Stimulated activated memory B cell treated with anti-CD40 and anti-IgM and Interleukin-4, amounts not matched to agents 10 μg/mL and 1 μg/mL and 100 μg/mL, for 72 hours (primary cell): ENCODE measurements around the gene ENO3.
"Not testable (repeated sequence)": the region's sequence is repeated elsewhere in the genome, so short reads cannot be mapped to it uniquely, and the experiment has no call there.

Experiments used
- ATAC-seq: fragments of 150-1000 bp; cut with Tn5 transposase; 2 replicates; pipeline ENCODE4 v1.10.0; 2021
- H3K27ac Mint-ChIP-seq: one replicate; pipeline ENCODE4 v1.8.0; 2022; ENCODE audit warnings: mild to moderate bottlenecking, mixed read lengths
- H3K27me3 Mint-ChIP-seq: one replicate; pipeline ENCODE4 v1.8.0; 2022; ENCODE audit warnings: mixed read lengths
- H3K36me3 Mint-ChIP-seq: one replicate; pipeline ENCODE4 v1.8.0; 2022; ENCODE audit warnings: mixed read lengths
- H3K4me1 Mint-ChIP-seq: one replicate; pipeline ENCODE4 v1.8.0; 2022; ENCODE audit warnings: mixed read lengths
- H3K4me3 Mint-ChIP-seq: one replicate; pipeline ENCODE4 v1.8.0; 2022; ENCODE audit warnings: mild to moderate bottlenecking, moderate library complexity, mixed read lengths
- H3K9me3 Mint-ChIP-seq: one replicate; pipeline ENCODE4 v1.8.0; 2022; ENCODE audit warnings: mixed read lengths

ENO3 gene

GRCh38 chr17:4950746-4951204 is at the start of gene ENO3:
TSS of gene ENO3 (plus strand) at chr17:4951119. CDS start at chr17:4951830, 711 bp downstream.
- peaks cover 39% of the 10 kb centered on the region for H3K4me1 Mint-ChIP-seq
- peak within 1 kb of the TSS; percentile 87 for H3K4me3 Mint-ChIP-seq
- H3K27me3 Mint-ChIP-seq: no peaks in the 10 kb centered on the region
- no peaks in the 10 kb centered on the region for H3K9me3 Mint-ChIP-seq
- peaks cover 22% of the 10 kb centered on the region for H3K36me3 Mint-ChIP-seq
- no peak for ATAC-seq
- peak within 1 kb of the TSS; percentile 92 for H3K27ac Mint-ChIP-seq

DNA sequence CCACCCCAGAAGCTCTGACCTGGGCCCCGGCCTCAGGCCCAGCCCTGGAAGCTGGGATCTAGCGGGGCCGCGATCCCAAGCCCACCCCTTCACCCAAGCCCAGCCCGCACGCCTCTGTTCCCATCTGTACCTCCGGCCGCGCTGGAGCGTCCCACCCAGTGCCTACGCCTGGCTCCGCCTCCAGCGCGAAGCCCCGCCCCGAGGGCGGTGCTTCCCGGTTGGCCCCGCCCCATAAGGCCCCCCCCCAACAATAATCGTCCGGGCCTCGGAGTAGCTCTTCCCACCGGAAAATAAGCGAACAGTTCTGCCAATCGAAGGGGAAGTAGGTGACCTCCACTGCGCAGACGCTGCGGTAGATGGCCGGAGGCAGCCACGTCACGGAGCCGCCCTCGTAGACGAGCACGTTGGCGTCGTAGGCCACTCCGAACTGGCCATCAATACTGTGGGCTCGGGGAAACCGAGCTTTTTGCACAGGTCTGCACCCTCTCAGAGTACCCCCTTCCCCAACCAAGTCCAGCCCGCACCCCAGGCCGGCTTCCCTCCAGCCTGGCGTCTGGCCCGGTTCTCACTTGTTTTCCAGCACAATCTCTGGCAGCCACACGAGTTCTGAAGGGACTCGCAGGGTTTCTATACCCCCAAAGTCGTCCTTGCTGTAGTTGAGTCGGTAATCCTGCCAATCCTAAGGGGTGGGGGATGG is 49.1 kb upstream of the ENO3 start:
- Mint-ChIP-seq H3K36me3 (peaks cover 17% of the 10 kb centered on the region), H3K9me3 (no peaks in the 10 kb centered on the region), H3K27ac (peak overlapping the region; percentile 9), H3K27me3 (peaks cover 10% of the 10 kb centered on the region), H3K4me3 (peak overlapping the region; percentile 90), H3K4me1 (peaks cover 48% of the 10 kb centered on the region)
- no peak for ATAC-seq

- Mint-ChIP-seq H3K27ac (peak overlapping the region; percentile 9), H3K4me3 (no peak overlapping the region), H3K36me3 (peaks cover 10% of the 10 kb centered on the region), H3K9me3 (no peaks in the 10 kb centered on the region), H3K4me1 (peaks cover 48% of the 10 kb centered on the region), H3K27me3 (peaks cover 10% of the 10 kb centered on the region)
- ATAC-seq: no peak
Observed at GRCh38 chr17:4902540-4902939, 48.4 kb upstream of the ENO3 start.

- Mint-ChIP-seq H3K4me3 (peak within 1 kb of the TSS; percentile 4), H3K4me1 (peaks cover 44% of the 10 kb centered on the region), H3K27me3 (peaks cover 10% of the 10 kb centered on the region), H3K36me3 (peaks cover 3% of the 10 kb centered on the region), H3K9me3 (no peaks in the 10 kb centered on the region), H3K27ac (peak within 1 kb of the TSS; percentile 9)
- ATAC-seq: peak; percentile 64
Observed at GRCh38 chr17:4903051-4903818, 47.7 kb upstream of the ENO3 start, which contains the start of gene CHRNE. TSS of gene CHRNE (minus strand) at chr17:4903098. CDS start at chr17:4903063, 35 bp downstream.

- not testable (repeated sequence) for ATAC-seq, H3K27ac Mint-ChIP-seq, H3K4me3 Mint-ChIP-seq, H3K36me3 Mint-ChIP-seq, H3K9me3 Mint-ChIP-seq
- H3K27me3 Mint-ChIP-seq: peaks cover 11% of the 10 kb centered on the region
- H3K4me1 Mint-ChIP-seq: peaks cover 20% of the 10 kb centered on the region
Observed at GRCh38 chr17:4906642-4907041, 44.3 kb upstream of the ENO3 start.

DNA sequence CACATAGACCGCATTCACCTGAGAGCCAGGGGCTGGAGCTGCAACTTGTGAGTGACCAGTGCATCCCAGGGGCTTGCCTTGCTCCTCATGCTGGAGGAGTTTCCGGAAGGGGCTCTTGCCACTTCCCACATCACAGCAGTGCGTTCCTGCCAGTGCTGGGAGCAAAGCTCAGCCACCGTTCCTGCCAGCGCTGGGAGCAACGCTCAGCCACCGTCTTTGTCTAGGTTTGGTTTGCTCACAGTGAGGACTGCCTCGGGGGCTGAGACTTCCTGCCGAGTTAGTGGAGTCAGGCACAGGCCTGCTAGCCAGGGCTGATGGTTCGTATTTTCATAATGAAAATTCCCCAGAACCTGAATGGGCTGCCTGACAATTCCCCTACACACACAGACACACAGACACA is 42.6 kb upstream of the ENO3 start:
- peaks cover 6% of the 10 kb centered on the region for H3K4me1 Mint-ChIP-seq
- ATAC-seq: no peak
- H3K9me3 Mint-ChIP-seq: no peaks in the 10 kb centered on the region
- H3K4me3 Mint-ChIP-seq: no peak overlapping the region
- H3K27me3 Mint-ChIP-seq: peaks cover 11% of the 10 kb centered on the region
- H3K27ac Mint-ChIP-seq: no peak overlapping the region
- no peaks in the 10 kb centered on the region for H3K36me3 Mint-ChIP-seq

DNA sequence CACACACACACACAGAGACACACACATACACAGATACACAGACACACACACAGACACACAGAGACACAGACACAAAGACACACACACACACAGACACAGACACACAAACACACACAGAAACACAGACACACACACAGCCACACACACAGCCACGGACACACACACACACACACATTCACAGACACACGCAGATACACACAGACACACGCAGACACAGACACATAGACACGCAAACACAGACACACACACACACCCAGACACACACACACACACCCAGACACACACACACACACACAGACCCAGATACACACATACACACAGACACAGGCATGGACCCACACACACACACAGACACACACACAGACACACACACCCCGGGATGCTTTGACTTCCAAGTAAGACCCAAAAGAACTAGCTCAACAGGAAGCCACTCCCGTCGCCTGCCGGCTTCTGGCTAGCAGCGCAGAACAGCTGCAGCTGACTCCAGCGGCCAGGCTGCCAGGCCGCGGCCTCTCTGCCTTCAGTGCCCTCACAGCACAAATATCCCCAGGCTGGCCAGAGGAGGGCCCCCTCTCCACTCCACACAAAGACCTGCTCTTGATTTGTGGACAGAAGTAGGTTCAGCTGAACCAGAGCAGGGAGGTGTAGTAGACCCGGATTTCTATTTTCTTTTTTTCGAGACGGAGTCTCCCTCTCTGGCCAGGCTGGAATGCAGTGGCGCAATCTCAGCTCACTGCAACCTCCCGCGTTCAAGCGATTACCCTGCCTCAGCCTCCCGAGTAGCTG is 42.0 kb upstream of the ENO3 start:
- H3K4me3 Mint-ChIP-seq: no peak overlapping the region
- no peak overlapping the region for H3K27ac Mint-ChIP-seq
- H3K27me3 Mint-ChIP-seq: peaks cover 11% of the 10 kb centered on the region
- peaks cover under 1% of the 10 kb centered on the region for H3K4me1 Mint-ChIP-seq
- H3K36me3 Mint-ChIP-seq: no peaks in the 10 kb centered on the region
- H3K9me3 Mint-ChIP-seq: no peaks in the 10 kb centered on the region
- peak; percentile 94 for ATAC-seq

DNA sequence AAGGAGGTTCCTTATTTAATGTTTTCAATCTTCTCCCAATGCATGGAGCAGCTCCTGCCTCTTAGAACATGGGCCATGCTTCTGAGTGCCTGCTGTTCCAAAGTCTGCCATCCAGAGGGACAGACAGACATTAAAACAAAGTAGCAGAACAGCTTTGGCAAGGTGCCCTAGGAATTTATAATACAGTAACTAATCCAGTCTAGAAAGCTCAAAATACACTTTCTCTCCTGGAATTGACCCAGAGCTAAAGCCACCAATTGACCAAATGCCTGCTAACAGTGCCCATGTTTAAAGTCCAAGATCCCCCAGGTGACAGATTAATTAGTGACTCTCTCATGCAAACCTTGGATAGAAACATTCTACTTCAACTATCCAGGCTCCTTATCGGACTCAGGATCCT is 36.9 kb upstream of the ENO3 start:
- peaks cover 11% of the 10 kb centered on the region for H3K27me3 Mint-ChIP-seq
- H3K36me3 Mint-ChIP-seq: no peaks in the 10 kb centered on the region
- no peak overlapping the region for H3K4me3 Mint-ChIP-seq
- no peaks in the 10 kb centered on the region for H3K9me3 Mint-ChIP-seq
- H3K27ac Mint-ChIP-seq: no peak overlapping the region
- no peak for ATAC-seq
- H3K4me1 Mint-ChIP-seq: no peaks in the 10 kb centered on the region

- not testable (repeated sequence) for ATAC-seq, H3K9me3 Mint-ChIP-seq, H3K4me3 Mint-ChIP-seq, H3K27ac Mint-ChIP-seq, H3K36me3 Mint-ChIP-seq, H3K4me1 Mint-ChIP-seq
- H3K27me3 Mint-ChIP-seq: peaks cover 11% of the 10 kb centered on the region
Observed at GRCh38 chr17:4914551-4914950, 36.4 kb upstream of the ENO3 start.

DNA sequence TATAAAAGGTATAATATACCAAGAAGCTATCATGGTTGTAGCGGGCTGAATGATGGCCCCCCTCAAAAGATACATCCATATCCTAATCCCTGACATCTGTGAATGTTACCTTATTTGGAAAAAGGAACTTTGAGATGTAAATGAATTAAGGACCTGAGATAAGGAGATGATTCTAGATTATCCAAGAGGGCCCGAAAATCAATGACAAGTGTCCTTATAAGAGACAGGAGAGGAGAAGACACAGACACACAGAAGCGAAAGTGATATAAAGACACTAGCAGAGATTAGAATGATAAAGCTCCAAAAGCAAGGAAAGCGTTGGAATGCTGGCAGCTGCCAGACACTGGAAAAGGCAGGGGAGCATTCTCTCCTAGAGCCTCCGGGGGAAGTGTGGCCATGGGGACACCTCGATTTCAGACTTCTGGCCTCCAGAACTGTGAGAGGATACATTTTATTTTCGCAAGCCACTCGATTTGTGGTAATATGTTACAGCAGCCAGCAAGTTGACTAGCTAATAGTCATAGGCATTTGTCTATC is 31.3 kb upstream of the ENO3 start:
- Mint-ChIP-seq H3K27ac (no peak overlapping the region), H3K36me3 (no peaks in the 10 kb centered on the region), H3K27me3 (no peaks in the 10 kb centered on the region), H3K4me1 (no peaks in the 10 kb centered on the region), H3K4me3 (no peak overlapping the region), H3K9me3 (no peaks in the 10 kb centered on the region)
- ATAC-seq: no peak

- Mint-ChIP-seq H3K4me3 (no peak overlapping the region), H3K27ac (no peak overlapping the region), H3K27me3 (no peaks in the 10 kb centered on the region), H3K36me3 (no peaks in the 10 kb centered on the region), H3K4me1 (no peaks in the 10 kb centered on the region), H3K9me3 (no peaks in the 10 kb centered on the region)
- no peak for ATAC-seq
Observed at GRCh38 chr17:4920351-4921048, 30.4 kb upstream of the ENO3 start.

DNA sequence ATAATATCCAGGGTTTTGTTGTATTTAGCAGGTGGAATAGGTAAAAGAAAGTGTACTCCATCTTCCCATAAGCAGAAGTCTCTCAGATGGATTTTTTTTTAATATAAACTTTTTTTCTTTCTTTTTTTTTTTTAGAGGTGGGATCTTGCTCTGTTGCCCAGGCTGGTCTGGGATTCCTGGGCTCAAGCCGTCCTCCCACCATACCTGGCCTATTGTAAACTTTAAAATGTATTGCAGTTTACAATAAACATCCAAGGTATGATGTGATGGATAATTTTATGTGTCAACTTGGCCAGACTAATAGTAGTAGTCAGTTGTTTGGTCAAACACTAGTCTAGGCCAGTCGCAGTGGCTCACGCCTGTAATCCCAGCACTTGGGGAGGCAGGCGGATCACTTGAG is 29.6 kb upstream of the ENO3 start:
- Mint-ChIP-seq H3K4me3 (no peak overlapping the region), H3K4me1 (peaks cover under 1% of the 10 kb centered on the region), H3K9me3 (no peaks in the 10 kb centered on the region), H3K27me3 (no peaks in the 10 kb centered on the region), H3K27ac (no peak overlapping the region), H3K36me3 (no peaks in the 10 kb centered on the region)
- no peak for ATAC-seq

DNA sequence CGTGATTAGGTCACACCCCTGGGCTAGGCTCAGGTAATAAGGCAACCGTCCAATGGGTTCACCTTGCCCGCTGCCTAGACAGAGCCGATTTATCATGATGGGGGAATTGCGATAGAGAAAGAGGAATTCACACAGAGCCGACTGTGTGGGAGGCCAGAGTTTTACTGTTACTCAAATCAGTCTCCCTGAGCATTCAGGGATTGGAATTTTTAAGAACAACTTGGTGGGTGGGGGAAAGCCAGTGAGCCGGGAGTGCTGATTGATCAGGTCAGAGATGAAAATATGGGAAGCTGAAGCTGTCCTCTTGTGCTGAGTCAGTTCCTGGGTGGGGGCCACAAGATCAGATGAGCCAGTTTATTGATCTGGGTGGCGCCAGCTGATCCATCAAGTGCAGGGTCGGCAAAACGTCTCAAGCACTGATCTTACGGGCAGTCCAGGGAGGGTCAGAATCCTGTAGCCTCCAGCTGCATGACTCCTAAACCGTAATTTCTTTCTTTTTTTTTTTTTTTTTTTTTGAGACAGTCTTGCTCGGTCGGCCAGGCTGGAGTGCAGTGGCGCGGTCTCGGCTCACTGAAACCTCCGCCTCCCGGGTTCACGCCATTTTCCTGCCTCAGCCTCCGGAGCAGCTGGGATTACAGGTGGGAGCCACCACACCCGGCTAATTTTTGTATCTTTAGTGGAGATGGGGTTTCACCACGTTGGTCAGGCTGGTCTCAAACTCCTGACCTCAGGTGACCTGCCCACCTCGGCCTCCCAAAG is 24.2 kb upstream of the ENO3 start:
- H3K4me1 Mint-ChIP-seq: peaks cover 18% of the 10 kb centered on the region
- ATAC-seq, H3K9me3 Mint-ChIP-seq, H3K4me3 Mint-ChIP-seq, H3K27me3 Mint-ChIP-seq, H3K27ac Mint-ChIP-seq: not testable (repeated sequence)
- H3K36me3 Mint-ChIP-seq: peaks cover 15% of the 10 kb centered on the region

GRCh38 chr17:4928881-4929280 is 22.0 kb upstream of the ENO3 start:
- Mint-ChIP-seq H3K9me3 (no peaks in the 10 kb centered on the region), H3K36me3 (peaks cover 19% of the 10 kb centered on the region), H3K27ac (no peak overlapping the region), H3K4me3 (no peak overlapping the region), H3K27me3 (peaks cover 4% of the 10 kb centered on the region), H3K4me1 (peaks cover 36% of the 10 kb centered on the region)
- ATAC-seq: no peak
